Measurements from ENCODE around the gene TPRX1. TPM values are rescaled to one million over a fixed set of nuclear protein-coding genes. Genes with fewer than 3 reads are reported as not detected.

The TPRX1 gene
- polyA plus RNA-seq, 3 donors: not detected

- no peak overlapping the region for H3K4me2 ChIP-seq (replicated peaks; ENCODE audit: extremely low read depth, low read length, poor library complexity, severe bottlenecking)
- no peak for TF ChIP-seq CTCF (IDR thresholded peaks at IDR 0.05)
- no CpG with 5 or more reads among the region's 2 CpGs for WGBS (ENCODE audit: insufficient coverage)
- no peak overlapping the region for H3K4me3 ChIP-seq (replicated peaks in 1 of 3; ENCODE audit: low read depth in 2 of 3, low read length in 3 of 3)
- peaks cover 0 to 9% of the 10 kb centered on the region in 2 donors for H3K9me3 ChIP-seq (replicated peaks in 1 of 2; ENCODE audit: control insufficient read depth in 1 of 2, insufficient read depth in 1 of 2, low read length in 2 of 2)
- no peaks in the 10 kb centered on the region for H3K36me3 ChIP-seq (replicated peaks in 1 of 2; ENCODE audit: control insufficient read depth in 1 of 2, insufficient read depth in 2 of 2, low read length in 2 of 2)
- no peak overlapping the region for H3K27ac Mint-ChIP-seq
- no peaks in the 10 kb centered on the region for H4K20me1 ChIP-seq (ENCODE audit: insufficient read depth, low read length)
- H2AFZ ChIP-seq (ENCODE audit: insufficient read depth, low read depth, low read length, poor library complexity, severe bottlenecking): no peak overlapping the region
- H3K36me3 Mint-ChIP-seq: no peaks in the 10 kb centered on the region
- H3K4me1 ChIP-seq (ENCODE audit: control insufficient read depth in 1 of 2, insufficient read depth in 2 of 2, low read length in 2 of 2): no peaks in the 10 kb centered on the region
- no peak overlapping the region for H3K4me3 Mint-ChIP-seq
- H3K79me2 ChIP-seq (ENCODE audit: insufficient read depth, low read length): no peaks in the 10 kb centered on the region
- no peaks in the 10 kb centered on the region for H3K27me3 ChIP-seq (ENCODE audit: control insufficient read depth in 2 of 2, insufficient read depth in 2 of 2, low read length in 2 of 2)
- peaks cover 7 to 11% (median 10%) of the 10 kb centered on the region in 3 donors for H3K27me3 Mint-ChIP-seq (ENCODE audit: low read depth in 3 of 3)
- H3K4me1 Mint-ChIP-seq: no peaks in the 10 kb centered on the region
- H3K9me3 Mint-ChIP-seq: peaks cover 2 to 19% (median 12%) of the 10 kb centered on the region in 7 donors
- intact Hi-C loops (cut with micrococcal nuclease): no loop called here
- H3K27ac ChIP-seq (ENCODE audit: low read depth in 1 of 2, low read length in 2 of 2): no peak overlapping the region
- DNase-seq: no peak
- H3K9ac ChIP-seq (ENCODE audit: insufficient read depth, low read length, poor library complexity, severe bottlenecking): no peak overlapping the region
Observed at GRCh38 chr19:47796785-47797184, 7.6 kb downstream of the TPRX1 start.

- intact Hi-C loops (cut with micrococcal nuclease): no loop called here
- no peak overlapping the region for H3K27ac Mint-ChIP-seq
Observed at GRCh38 chr19:47794526-47794925, 9.8 kb downstream of the TPRX1 start.

More at GRCh38 chr19:47794526-47794925, 9.8 kb downstream of the TPRX1 start:
- no peak for DNase-seq
- Histone ChIP-seq H3K4me3 (replicated peaks in 1 of 3; ENCODE audit: low read depth in 2 of 3, low read length in 3 of 3) (no peak overlapping the region), H3K9ac (ENCODE audit: insufficient read depth, low read length, poor library complexity, severe bottlenecking) (no peak overlapping the region), H3K79me2 (ENCODE audit: insufficient read depth, low read length) (no peaks in the 10 kb centered on the region), H3K36me3 (replicated peaks in 1 of 2; ENCODE audit: control insufficient read depth in 1 of 2, insufficient read depth in 2 of 2, low read length in 2 of 2) (no peaks in the 10 kb centered on the region), H3K4me1 (ENCODE audit: control insufficient read depth in 1 of 2, insufficient read depth in 2 of 2, low read length in 2 of 2) (no peaks in the 10 kb centered on the region), H3K9me3 (replicated peaks in 1 of 2; ENCODE audit: control insufficient read depth in 1 of 2, insufficient read depth in 1 of 2, low read length in 2 of 2) (no peaks in the 10 kb centered on the region), H2AFZ (ENCODE audit: insufficient read depth, low read depth, low read length, poor library complexity, severe bottlenecking) (no peak overlapping the region), H3K27ac (ENCODE audit: low read depth in 1 of 2, low read length in 2 of 2) (no peak overlapping the region), H4K20me1 (ENCODE audit: insufficient read depth, low read length) (no peaks in the 10 kb centered on the region), H3K27me3 (ENCODE audit: control insufficient read depth in 2 of 2, insufficient read depth in 2 of 2, low read length in 2 of 2) (no peaks in the 10 kb centered on the region), H3K4me2 (replicated peaks; ENCODE audit: extremely low read depth, low read length, poor library complexity, severe bottlenecking) (no peak overlapping the region)
- H3K4me1 Mint-ChIP-seq: no peaks in the 10 kb centered on the region
- no peak overlapping the region for H3K4me3 Mint-ChIP-seq
- 85% methylated on average over 17 of the region's 18 CpGs for WGBS (ENCODE audit: insufficient coverage)
- H3K9me3 Mint-ChIP-seq: peaks cover 0 to 9% (median 7%) of the 10 kb centered on the region in 7 donors
- H3K36me3 Mint-ChIP-seq: no peaks in the 10 kb centered on the region
- TF ChIP-seq CTCF (IDR thresholded peaks at IDR 0.05): no peak
- peaks cover 10 to 14% (median 13%) of the 10 kb centered on the region in 3 donors for H3K27me3 Mint-ChIP-seq (ENCODE audit: low read depth in 3 of 3)
